Measurements from ENCODE around the gene PAPOLB. TPM values are rescaled to one million over a fixed set of nuclear protein-coding genes. Genes with fewer than 3 reads are reported as not detected.
"Not testable (repeated sequence)": the region's sequence is repeated elsewhere in the genome, so short reads cannot be mapped to it uniquely, and the experiment has no call there.

PAPOLB gene
- total and polyA plus RNA-seq, 2 of the 4 experiments (the other 2 are of a cell fraction), result under 0.01 TPM; not detected in 1

GRCh38 chr7:4891522-4891921, 29.7 kb upstream of the PAPOLB start:
- H3K4me3 ChIP-seq (ENCODE audit: insufficient read depth, low read depth, low read length); POLR2A ChIA-PET (ENCODE audit: unreplicated experiment); ATAC-seq (ENCODE audit: low read depth); DNase-seq; H3K36me3 ChIP-seq (ENCODE audit: control insufficient read depth, insufficient read depth, low read length); H3K23ac ChIP-seq (ENCODE audit: low read depth, low read length); H4K20me1 ChIP-seq (ENCODE audit: insufficient read depth, low read length); H2BK15ac ChIP-seq (ENCODE audit: low read depth, low read length); H2BK5ac ChIP-seq (ENCODE audit: low read depth, low read length, poor library complexity, severe bottlenecking); H2AFZ ChIP-seq (replicated peaks; ENCODE audit: low read length, poor library complexity); H4K5ac ChIP-seq (ENCODE audit: low read depth, low read length); H3K14ac ChIP-seq (replicated peaks; ENCODE audit: low read depth, low read length); H3K4ac ChIP-seq (ENCODE audit: low read depth, low read length); H3K9me1 ChIP-seq (ENCODE audit: insufficient read depth, low read length); H3K27me3 ChIP-seq (ENCODE audit: control insufficient read depth, insufficient read depth, low read length); H3K9me3 ChIP-seq (ENCODE audit: control insufficient read depth, insufficient read depth, low read length); H3K56ac ChIP-seq (ENCODE audit: extremely low read depth, insufficient read depth, low read length); H3K4me1 ChIP-seq (ENCODE audit: control insufficient read depth, insufficient read depth, low read length); H4K91ac ChIP-seq (ENCODE audit: insufficient read depth, low read depth, low read length); H3K27ac ChIP-seq (ENCODE audit: insufficient read depth, low read length); H3K18ac ChIP-seq (ENCODE audit: low read depth, low read length); BruUV-seq (replicated peaks); H2AK9ac ChIP-seq (replicated peaks; ENCODE audit: low read depth, low read length, poor library complexity); H2BK120ac ChIP-seq (ENCODE audit: low read depth, low read length); H3K79me1 ChIP-seq (ENCODE audit: low read depth in 1 of 2, low read length in 2 of 2); intact Hi-C loops (cut with micrococcal nuclease); in situ Hi-C loops (cut with MboI; ENCODE audit: low sequenced_read_pairs); H3K4me2 ChIP-seq (ENCODE audit: low read depth, low read length); H3K9ac ChIP-seq (ENCODE audit: low read depth, low read length); H4K8ac ChIP-seq (ENCODE audit: low read depth in 2 of 2, low read length in 2 of 2); H2AK5ac ChIP-seq (ENCODE audit: low read depth, low read length); H2BK20ac ChIP-seq (ENCODE audit: low read depth, low read length); dilution Hi-C loops (cut with HindIII; ENCODE audit: low sequenced_read_pairs, unreplicated experiment); CTCF ChIA-PET: not testable (repeated sequence)
- 80% methylated on average over 1 of the region's 2 CpGs; no CpG with 5 or more reads in 1 of the 2 experiments for WGBS, 2 experiments (ENCODE audit: extremely low coverage in 2 of 2, insufficient read length in 1 of 2)
